Gastroesophageal sphincter (tissue), 4 donors: ENCODE data around the gene DOC2A. TPM values are rescaled to one million over a fixed set of nuclear protein-coding genes. Genes with fewer than 3 reads are reported as not detected.

Source experiments
- ATAC-seq: fragments of 150-250 bp; one replicate; pipeline ENCODE4 v1.9.1; 2016; ENCODE audit warnings: mild to moderate bottlenecking, moderate library complexity
- H3K27ac ChIP-seq, 4 donors: fragments of 200-600 bp; sonication (generic) in 3 of 4; 1 replicate in 3 of 4; 2 replicates in 1 of 4; pipeline ENCODE4 v1.5.1; 2016 to 2019
- H3K27me3 ChIP-seq: fragments of 200-600 bp; sonication (generic); one replicate; pipeline ENCODE4 v1.5.1; 2019
- H3K36me3 ChIP-seq, 2 donors: fragments of 200-600 bp; sonication (generic); one replicate each; pipeline ENCODE4 v1.5.1; 2019; ENCODE audit warnings: control low read depth in 1 of 2
- H3K4me1 ChIP-seq, 3 donors: fragments of 200-600 bp; sonication (generic); 1 replicate in 2 of 3; 2 replicates in 1 of 3; pipeline ENCODE4 v1.5.1; 2016 to 2019; ENCODE audit warnings: control low read depth in 2 of 3
- H3K4me3 ChIP-seq, 2 donors: fragments of 200-600 bp; sonication (generic); one replicate each; pipeline ENCODE4 v1.5.1; 2019; ENCODE audit warnings: mild to moderate bottlenecking in 1 of 2, moderate library complexity in 1 of 2
- H3K9me3 ChIP-seq, 3 donors: fragments of 200-600 bp; sonication (generic); one replicate each; pipeline ENCODE4 v1.5.1; 2017 to 2019; ENCODE audit warnings: control low read depth in 2 of 3
- CTCF ChIP-seq, 4 experiments: fragments of 200-600 bp in 2 of 4; fragments of 450-650 bp in 2 of 4; sonication (generic) in 1 of 4; IDR thresholded peaks; one replicate each; pipeline ENCODE4 v1.5.1; 2017 to 2019; ENCODE audit warnings: antibody characterized with exemption in 4 of 4, mild to moderate bottlenecking in 2 of 4, moderate library complexity in 2 of 4
- EP300 ChIP-seq: sonication (generic); formaldehyde crosslinking; IDR thresholded peaks from one replicate; pipeline ENCODE4 v1.6.1; 2017; ENCODE audit warnings: antibody characterized with exemption, mild to moderate bottlenecking
- POLR2A ChIP-seq, 2 donors: fragments of 450-650 bp; IDR thresholded peaks; one replicate each; pipeline ENCODE4 v1.6.1; 2017; ENCODE audit warnings: antibody characterized with exemption in 2 of 2, mild to moderate bottlenecking in 2 of 2, moderate library complexity in 1 of 2
- POLR2AphosphoS5 ChIP-seq: sonication (generic); formaldehyde crosslinking; IDR thresholded peaks from one replicate; pipeline ENCODE4 v1.6.1; 2017; ENCODE audit warnings: antibody characterized with exemption
- WGBS, 2 donors: methylation state at CpG; one replicate each; pipeline ENCODE4 v1.1.5; 2018; ENCODE audit warnings: low coverage in 1 of 2; 5-methylcytosine and 5-hydroxymethylcytosine counted together
- total RNA-seq, 4 donors: library from RNA; depleted of rRNA; stranded (reverse); fragments of >200 nt; gene quantifications; one replicate each; pipeline ENCODE4 v1.1.0, GENCODE V29; 2016

DOC2A gene
- total RNA-seq, 4 donors from 2014 or later: 0.77 to 0.81 (median 0.78) TPM; not detected in 1

DNA sequence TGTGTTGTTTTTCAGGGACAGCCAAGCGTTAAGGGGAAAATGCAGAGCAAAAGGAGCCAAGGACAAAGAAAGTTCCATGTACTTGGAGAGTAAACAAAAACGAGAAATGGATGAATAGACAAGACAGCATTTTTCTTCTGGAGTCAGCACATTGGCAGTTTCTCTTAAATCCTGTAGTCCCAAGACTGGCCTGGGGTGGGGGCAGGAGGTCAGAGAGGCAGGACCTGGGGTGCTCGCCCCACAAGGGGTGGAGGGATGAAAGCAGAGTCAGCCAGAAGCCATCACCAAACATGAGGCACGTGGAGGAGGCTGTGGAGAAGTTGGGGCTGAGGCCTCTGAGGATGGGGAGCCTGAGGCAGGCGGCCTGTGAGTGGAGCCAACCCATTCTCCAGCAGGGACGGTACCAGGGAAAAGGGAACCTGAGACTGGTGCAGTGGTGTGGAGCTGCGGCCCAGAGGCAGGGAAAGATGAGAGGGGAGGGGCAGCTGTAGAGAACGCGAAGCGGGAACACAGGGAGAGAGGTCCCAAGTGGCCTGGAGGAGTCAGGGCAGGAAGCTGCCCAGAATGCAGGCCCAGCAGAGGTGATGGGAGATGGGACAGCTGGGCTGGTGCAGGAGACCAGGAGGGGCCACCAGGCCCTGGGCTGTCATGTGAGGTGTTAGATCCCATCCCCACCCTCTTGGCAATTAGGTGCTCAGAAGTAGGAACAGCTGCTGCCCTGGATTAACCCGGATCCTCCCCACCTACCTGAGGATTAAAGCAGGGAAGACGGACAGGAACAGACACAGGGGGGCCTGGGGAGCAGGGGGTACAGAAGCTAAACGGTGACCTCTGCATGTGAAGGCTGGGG, 17.0 kb upstream of the DOC2A start:
- no peaks in the 10 kb centered on the region for H3K9me3 ChIP-seq
- H3K4me1 ChIP-seq: peaks cover 0 to 17% (median 6%) of the 10 kb centered on the region in 3 donors
- no peak for ATAC-seq
- no peak overlapping the region for H3K4me3 ChIP-seq
- H3K27me3 ChIP-seq: peaks cover 87% of the 10 kb centered on the region
- H3K27ac ChIP-seq: no peak overlapping the region
- TF ChIP-seq CTCF (IDR thresholded peaks at IDR 0.05) (no peak), POLR2AphosphoS5 (no peak), EP300 (no peak), POLR2A (IDR thresholded peaks at IDR 0.05) (no peak)
- no peaks in the 10 kb centered on the region for H3K36me3 ChIP-seq
- WGBS, 2 donors: 15 to 41% methylated on average over 8 to 12 of the region's 13 CpGs

DNA sequence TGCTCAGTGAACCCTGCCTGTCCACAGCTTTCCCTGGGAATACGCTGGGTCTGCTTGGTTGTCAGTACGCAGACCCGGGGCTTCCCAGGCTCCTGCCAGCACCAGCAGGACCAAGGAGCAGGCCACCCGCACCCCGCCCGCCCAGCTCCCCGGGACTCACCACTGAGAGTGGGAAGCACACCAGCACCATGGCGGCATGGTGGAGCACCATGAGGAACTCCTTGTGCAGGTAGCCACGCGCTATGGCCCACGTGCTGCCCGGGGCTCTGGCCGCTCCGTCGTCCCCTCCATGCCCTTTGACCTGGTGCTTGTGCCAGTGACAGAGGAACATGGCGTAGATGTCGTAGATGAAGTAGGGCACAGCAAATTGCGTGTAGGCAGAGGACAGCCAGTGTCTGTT, 15.6 kb upstream of the DOC2A start:
- Histone ChIP-seq H3K27me3 (peaks cover 74% of the 10 kb centered on the region), H3K4me3 (no peak overlapping the region), H3K27ac (no peak overlapping the region), H3K9me3 (no peaks in the 10 kb centered on the region), H3K36me3 (no peaks in the 10 kb centered on the region), H3K4me1 (peaks cover 0 to 18% (median 6%) of the 10 kb centered on the region in 3 donors)
- WGBS, 2 donors: 79 to 100% methylated on average over 1 to 2 of the region's 18 CpGs
- no peak for TF ChIP-seq CTCF (IDR thresholded peaks at IDR 0.05)
- TF ChIP-seq POLR2A (IDR thresholded peaks at IDR 0.05): no peak
- no peak for TF ChIP-seq EP300
- TF ChIP-seq POLR2AphosphoS5: no peak
- no peak for ATAC-seq

- H3K9me3 ChIP-seq: no peaks in the 10 kb centered on the region
- TF ChIP-seq EP300 (no peak), POLR2A (IDR thresholded peaks at IDR 0.05) (no peak), POLR2AphosphoS5 (no peak), CTCF (IDR thresholded peaks at IDR 0.05) (no peak)
- H3K4me3 ChIP-seq: no peak overlapping the region
- ATAC-seq: no peak
- peaks cover 65% of the 10 kb centered on the region for H3K27me3 ChIP-seq
- no peaks in the 10 kb centered on the region for H3K36me3 ChIP-seq
- H3K4me1 ChIP-seq: peaks cover 0 to 18% (median 4%) of the 10 kb centered on the region in 3 donors
- 80% methylated on average over 3 of the region's 7 CpGs for WGBS, 2 donors
- no peak overlapping the region for H3K27ac ChIP-seq
Measured at GRCh38 chr16:30025574-30025973, 14.7 kb upstream of the DOC2A start.

DNA sequence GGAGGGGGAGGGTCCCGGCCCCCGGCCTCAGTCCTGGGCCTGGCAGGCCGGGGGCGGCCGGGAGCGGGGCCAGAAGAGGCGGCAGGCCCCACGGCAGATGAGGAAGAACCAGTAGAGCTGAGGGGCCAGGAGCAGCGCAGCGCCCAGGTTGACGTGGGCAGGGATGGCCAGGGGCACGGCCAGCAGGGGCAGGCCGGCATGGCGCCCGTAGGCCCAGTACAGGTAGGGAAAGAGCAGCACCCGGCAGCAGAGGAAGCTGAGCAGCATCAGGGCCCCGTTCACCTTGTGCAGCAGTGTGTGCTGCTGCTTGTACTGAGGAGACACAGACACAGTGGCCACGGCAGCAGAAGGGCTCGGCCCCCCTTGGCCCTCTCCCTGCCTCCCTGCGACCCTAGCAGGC, 14.3 kb upstream of the DOC2A start:
- Histone ChIP-seq H3K36me3 (no peaks in the 10 kb centered on the region), H3K9me3 (no peaks in the 10 kb centered on the region), H3K4me1 (peaks cover 0 to 14% (median 4%) of the 10 kb centered on the region in 3 donors), H3K27me3 (peaks cover 61% of the 10 kb centered on the region), H3K27ac (no peak overlapping the region), H3K4me3 (no peak overlapping the region)
- ATAC-seq: no peak
- no peak for TF ChIP-seq POLR2A (IDR thresholded peaks at IDR 0.05)
- no peak for TF ChIP-seq CTCF (IDR thresholded peaks at IDR 0.05)
- no peak for TF ChIP-seq POLR2AphosphoS5
- TF ChIP-seq EP300: no peak
- WGBS, 2 donors: 40 to 60% methylated on average over 2 of the region's 20 CpGs

DNA sequence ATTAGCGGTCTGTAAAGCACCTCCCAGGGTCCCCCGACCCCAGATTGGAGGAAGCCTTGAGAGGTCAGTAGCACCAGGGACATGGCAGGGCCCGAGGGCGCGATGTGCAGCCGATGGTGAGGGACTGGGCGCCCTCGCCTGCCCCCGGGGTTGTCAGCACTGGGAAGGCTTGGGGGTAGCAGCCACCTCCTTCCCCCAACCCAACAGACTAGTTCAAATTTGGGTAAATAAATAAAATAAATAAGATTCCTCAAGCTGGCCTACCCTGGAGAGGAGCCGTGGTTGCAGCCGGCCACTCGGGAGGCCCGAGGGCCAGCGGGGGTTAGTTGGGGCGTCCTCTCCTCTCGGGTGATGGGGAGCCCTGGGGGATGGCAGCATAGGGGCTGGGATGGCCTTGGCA, 13.6 kb upstream of the DOC2A start:
- no peak overlapping the region for H3K27ac ChIP-seq
- H3K4me3 ChIP-seq: no peak overlapping the region
- TF ChIP-seq EP300 (no peak), POLR2A (IDR thresholded peaks at IDR 0.05) (no peak), POLR2AphosphoS5 (no peak), CTCF (IDR thresholded peaks at IDR 0.05) (no peak)
- no peak for ATAC-seq
- H3K9me3 ChIP-seq: no peaks in the 10 kb centered on the region
- WGBS, 2 donors: no CpG with 5 or more reads among the region's 16 CpGs
- no peaks in the 10 kb centered on the region for H3K36me3 ChIP-seq
- H3K27me3 ChIP-seq: peaks cover 54% of the 10 kb centered on the region
- H3K4me1 ChIP-seq: peaks cover 0 to 14% (median 4%) of the 10 kb centered on the region in 3 donors
